HG03139 (cell line): ENCODE measurements around the gene PRF1.
"Not testable (repeated sequence)": the region's sequence is repeated elsewhere in the genome, so short reads cannot be mapped to it uniquely, and the experiment has no call there.

Source experiments
- ATAC-seq: cut with Tn5 transposase; IDR thresholded peaks from one replicate; pipeline ENCODE4 v1.9.1; 2021; ENCODE audit not compliant: unreplicated experiment

Gene PRF1

DNA sequence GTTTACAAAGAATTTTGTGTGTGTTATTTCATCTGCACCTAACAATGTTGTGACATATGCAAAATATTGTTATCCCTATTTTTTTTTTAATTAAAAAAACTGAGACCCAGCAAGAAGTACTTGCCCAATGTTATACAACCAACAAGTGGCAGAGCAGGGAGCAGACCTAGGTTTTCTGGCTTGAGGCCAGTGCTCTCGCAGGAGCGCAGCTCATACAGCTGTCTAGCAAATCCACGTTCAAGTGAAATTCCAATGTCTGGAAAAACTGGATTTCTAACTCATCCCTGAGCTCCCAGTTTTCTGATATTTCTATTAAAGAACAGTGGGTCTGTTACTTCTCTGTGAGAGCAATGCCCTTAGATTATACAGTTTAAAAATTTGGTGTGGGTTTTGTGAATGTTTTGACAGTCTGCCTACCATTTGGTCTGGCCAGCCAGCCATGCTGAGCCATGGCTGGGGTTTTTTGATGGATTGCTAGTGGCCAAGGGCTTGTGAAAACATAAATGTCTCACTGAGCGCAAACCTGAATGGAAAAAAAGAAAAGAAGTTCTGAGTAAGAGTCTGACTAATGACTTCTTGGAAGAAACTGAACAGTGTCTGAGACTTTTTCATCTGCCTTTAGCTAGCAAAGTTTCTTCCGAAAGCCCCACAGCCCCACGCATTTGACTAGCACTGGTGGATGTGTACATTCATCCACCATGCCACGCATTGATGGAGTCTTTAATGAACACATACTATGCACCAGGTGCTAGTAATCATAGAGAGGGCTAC is 15.4 kb upstream of the PRF1 start:
- ATAC-seq, result no peak

DNA sequence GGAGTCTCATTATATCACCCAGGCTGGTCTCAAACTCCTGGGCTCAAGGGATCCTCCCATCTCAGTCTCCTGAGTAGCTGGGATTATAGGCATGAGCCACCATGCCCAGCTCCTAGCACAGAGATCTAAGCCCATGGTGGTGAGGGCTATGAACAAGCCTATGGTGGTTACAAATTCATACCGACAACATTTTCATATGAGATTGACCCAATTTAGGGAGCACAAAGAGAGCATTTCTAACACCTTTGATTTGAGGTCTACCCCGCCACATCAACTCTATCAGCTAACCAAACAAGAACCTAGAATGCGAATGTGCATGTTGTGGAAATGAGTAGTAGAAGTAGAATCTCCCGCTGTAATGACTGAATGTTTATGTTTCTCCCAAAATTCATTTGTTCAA is 14.2 kb upstream of the PRF1 start:
- no peak for ATAC-seq

DNA sequence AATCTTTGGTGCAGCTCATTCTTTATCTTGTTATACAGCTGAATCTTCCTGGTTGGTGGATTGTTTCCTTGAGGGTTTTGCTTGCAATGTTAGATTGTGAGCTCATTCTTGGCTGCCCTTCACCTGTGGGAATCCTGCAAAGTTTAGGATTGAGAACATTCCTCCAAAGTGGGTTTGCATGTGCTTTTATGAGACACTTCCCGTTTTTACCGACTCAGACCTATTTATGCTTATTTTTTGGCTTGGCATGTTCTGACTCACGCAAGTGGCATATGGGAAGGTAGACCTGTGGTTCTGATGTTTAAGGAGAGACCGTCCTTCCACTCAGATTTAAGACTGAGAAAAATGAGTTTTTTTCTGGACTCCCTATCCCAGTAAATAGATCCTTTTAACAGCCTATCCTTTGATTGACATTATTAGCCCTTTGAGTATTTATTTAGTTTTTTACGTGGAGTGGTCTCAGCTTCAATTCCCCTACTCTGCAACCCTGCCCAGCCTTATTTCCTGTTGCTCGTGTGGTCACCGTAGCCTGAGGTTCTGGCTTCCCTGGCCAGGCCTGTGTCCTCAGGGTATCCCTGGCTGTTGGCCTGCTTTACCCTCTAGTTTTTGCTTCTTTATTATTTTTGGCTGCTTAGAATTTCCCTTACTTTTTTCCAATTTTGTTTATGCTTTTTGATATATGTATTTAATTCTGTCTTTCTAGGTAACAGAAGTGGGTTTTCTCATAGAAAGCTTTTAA is 13.4 kb upstream of the PRF1 start:
- ATAC-seq, result no peak

DNA sequence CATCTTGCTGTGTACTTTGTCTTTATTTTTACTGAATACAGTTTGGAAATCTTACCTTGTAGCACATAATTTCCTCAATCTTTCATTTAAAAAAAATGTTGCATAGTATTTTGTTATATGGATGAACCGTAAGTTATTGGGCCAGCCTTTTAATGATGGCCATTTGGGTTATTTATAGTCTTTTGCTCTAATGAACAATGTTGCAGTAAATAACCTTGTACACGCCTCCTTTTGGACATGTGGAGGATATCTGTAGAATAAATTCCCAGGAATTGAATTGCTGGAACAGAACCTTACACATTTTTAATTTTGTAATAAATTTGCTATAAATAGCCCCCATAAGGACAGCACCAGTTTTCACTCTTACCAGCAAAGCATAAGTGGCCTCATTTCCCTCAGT is 12.7 kb upstream of the PRF1 start:
- no peak for ATAC-seq

DNA sequence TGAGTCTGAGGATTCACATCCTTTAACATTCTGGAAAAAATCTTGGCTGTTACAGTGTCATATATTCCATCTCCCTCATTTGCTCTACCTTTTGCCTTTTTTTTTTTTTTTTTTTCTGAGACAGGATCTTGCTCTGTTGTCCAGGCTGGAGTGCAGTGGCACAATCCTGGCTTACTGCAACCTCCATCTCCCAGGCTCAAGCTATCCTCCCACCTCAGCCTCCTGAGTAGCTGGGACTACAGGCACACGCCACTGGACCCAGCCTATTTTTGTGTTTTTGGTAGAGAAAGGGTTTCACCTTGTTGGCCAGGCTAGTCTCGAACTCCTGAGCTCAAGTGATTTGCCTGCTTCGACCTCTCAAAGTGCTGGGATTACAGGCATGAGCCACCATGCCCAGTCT is 11.8 kb upstream of the PRF1 start:
- ATAC-seq, result not testable (repeated sequence)

DNA sequence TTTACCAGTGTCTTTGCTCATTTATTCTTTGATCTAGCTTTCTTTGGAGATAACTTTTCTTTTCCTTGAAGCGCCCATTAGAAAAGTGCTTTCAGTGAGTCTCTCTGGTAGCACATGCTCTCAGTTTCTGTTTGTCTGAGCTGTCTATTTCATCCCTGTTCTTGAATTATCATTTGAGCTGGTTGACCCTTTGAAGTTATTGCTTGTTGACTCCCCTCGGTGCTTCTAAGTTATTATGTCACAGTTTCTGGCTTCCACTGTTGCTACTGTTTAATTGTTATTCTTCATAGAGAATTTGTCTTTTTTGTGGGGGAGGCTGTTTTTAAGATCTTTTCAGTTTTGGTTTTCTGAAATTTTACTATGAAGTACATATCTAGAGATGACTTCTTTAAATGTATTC is 11.4 kb upstream of the PRF1 start:
- no peak for ATAC-seq

DNA sequence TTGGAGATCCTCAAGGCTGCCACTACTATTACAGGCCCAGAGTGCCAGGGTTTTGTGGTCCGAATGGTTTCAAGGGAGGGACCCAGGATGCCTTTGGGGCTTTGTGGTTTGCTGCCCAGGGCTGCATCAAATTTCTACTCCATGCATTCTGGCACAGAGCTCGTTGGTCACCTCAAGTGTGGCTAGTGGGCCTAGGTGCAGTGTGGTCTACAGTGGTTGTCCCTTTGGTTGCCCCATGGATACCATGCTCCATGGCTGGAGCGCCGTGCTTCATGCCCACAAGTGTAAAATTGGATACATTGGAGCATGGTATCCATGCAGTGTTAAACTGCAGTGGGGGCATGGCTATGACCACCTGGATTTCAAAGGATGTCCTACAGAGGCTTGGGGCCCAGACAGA is 5.4 kb upstream of the PRF1 start:
- no peak for ATAC-seq

DNA sequence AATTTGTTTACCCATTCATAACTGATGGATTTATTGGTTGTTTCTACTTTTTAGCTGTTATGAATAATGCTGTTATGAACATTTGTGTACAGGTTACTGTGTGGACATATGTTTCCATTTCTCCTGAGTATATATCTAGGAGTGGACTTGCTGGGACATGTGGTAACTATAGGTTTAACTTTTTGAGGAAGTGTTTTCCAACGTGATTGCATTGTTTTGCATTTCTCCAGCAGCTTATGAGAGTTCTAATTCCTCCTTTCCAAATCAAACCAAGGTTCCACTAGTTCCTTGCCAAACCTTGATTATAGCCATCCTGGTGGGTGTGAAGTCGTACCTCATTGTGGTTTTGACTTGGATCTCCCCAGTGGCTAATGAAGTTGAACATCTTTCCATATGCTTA is 2.6 kb upstream of the PRF1 start:
- no peak for ATAC-seq

DNA sequence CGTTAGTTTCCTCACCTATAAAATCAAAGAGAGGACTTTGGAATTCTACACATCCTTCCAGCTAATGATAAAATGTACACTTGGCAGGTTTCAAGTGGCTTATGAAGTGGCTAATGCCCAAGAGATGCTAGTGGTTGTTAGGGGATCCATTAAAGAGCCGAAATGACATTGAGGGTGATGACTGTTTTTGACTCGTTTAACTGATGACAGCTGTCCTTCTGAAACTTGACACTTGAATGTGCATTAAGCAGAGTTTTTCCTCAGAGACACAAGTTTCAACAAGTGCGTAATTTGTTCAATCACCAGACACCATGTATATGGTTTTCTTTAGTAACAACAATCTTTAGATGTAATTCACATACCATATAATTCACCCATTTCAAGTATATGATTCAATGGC is 1.6 kb upstream of the PRF1 start:
- no peak for ATAC-seq

DNA sequence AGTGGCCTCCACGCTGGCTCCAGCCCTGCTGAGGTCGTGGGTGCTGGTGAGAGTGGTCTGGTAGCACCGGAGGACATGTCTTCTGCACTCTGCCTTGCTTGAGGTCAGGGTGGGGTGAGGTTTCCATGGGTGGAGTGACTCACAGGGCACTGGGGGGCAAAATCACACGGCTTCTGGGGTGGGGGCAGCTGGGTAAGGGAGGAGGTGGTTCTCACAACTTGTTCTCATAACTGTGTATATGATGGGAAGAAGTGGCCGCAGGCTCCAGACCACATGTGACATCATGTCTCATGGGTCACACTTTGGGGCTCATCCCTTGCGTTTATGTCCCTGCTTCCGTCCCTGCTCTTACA is 884 bp upstream of the PRF1 start:
- no peak for ATAC-seq

DNA sequence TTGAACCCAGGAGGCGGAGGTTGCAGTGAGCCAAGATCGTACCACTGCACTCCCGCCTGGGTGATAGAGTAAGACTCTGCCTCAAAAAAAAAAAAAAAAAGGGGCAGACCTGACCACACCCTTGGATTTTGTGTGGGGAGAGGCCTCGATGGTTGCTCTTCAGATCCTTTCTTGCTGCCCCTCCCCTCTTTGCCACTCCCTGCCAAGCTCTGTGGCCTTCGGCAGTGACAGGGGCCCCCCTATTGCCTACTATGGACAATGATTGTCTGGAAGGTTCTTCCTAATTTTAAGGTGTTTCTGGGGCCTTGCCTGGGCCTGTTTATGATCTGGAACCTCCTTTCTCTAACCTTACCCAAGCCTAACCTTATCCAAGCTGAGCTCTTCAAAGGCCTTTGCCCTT is 795 bp downstream of the PRF1 start:
- ATAC-seq, result no peak

DNA sequence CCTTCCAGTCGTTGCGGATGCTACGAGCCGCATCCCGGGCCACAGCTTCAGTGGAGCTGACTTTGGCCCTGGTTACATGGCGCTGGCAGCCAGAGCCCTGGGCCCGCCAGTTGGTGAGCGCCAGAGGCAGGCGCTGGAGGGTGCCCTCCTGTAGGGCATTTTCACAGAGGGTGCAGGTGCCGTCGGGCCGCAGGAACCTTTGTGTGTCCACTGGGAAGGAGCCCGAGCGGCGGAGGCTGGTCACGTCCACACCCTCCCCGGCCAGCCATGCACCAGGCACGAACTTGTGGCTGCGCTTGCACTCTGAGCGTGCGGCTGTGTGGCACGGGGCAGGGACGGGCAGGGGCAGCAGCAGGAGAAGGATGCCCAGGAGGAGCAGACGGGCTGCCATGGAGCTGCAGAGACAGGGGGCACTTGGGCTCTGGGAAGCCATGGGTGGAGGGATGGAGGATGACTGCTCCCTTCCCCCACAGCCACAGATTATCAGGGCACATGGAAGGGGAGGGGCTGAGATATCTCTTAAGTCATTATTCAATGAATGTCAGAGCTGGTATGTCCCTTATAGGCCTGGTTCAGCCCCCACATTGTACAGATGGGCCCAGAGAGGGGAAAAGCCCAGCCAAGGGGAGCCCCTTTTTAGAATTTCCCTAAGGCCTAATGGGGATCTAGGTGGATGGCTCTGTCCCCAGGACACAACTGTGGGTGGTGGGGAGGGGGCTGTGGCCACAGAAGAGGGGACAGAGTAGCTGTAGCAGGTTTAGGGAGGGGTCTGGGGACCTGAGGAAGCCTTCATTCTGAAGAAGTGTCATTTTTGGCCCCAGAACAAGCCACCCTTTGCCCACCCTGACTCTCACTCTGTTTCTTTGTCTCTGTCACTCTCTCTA is 1.8 kb downstream of the PRF1 start:
- no peak for ATAC-seq

DNA sequence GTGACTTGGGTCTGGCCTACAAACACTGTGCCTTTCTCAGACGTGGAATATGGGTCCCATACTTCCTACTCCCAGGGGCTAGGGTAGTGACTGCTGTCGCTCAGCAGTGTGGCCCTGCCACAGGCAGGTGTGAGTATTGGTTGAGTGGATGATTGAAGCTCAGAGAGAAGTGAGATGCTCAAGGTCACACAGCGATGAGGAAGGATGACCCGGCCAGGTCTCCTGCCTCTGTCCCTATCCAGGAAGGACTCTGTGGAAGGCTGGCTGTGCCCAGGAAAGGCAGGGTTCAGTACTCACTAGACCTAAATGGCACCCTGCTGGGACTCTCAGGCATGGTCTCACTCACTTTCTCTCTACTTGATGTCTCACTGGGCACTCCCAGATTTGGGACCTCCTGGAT is 2.8 kb downstream of the PRF1 start:
- no peak for ATAC-seq

DNA sequence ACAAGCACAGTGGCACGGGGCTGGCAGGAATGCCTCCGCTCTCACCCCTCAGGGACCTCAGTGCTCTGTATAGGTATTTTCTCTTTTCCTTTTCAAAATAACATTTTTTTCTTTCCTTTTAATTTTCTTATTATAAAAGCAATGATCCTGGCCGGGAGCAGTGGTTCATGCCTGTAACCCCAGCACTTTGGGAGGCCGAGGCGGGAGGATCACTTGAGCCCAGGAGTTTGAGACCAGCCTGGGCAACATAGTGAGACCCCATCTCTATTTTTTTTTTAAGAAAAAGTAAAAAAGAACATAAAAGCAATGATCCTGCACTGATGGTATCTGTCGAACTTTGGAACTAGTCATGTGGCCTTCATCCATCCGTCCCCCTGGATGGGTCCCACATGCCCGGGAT is 3.2 kb downstream of the PRF1 start:
- no peak for ATAC-seq

DNA sequence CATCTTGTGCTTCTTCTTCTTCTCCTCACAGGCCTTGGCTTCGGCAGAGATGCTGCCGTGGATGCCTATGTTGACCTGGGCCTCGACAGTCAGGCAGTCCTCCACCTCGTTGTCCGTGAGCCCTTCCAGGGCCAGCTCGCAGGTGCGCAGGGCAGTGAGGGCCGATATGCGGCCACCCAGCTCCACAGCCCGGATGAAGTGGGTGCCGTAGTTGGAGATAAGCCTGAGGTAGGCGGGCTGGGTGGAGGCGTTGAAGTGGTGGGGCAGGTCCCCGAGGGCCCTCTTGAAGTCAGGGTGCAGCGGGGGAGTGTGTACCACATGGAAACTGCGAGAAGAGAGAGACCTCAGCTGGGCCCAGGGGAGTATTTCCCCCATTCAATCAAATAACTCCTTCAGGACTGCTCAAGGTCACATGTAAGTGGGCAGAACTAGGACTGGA is 3.7 kb downstream of the PRF1 start:
- ATAC-seq, result no peak

DNA sequence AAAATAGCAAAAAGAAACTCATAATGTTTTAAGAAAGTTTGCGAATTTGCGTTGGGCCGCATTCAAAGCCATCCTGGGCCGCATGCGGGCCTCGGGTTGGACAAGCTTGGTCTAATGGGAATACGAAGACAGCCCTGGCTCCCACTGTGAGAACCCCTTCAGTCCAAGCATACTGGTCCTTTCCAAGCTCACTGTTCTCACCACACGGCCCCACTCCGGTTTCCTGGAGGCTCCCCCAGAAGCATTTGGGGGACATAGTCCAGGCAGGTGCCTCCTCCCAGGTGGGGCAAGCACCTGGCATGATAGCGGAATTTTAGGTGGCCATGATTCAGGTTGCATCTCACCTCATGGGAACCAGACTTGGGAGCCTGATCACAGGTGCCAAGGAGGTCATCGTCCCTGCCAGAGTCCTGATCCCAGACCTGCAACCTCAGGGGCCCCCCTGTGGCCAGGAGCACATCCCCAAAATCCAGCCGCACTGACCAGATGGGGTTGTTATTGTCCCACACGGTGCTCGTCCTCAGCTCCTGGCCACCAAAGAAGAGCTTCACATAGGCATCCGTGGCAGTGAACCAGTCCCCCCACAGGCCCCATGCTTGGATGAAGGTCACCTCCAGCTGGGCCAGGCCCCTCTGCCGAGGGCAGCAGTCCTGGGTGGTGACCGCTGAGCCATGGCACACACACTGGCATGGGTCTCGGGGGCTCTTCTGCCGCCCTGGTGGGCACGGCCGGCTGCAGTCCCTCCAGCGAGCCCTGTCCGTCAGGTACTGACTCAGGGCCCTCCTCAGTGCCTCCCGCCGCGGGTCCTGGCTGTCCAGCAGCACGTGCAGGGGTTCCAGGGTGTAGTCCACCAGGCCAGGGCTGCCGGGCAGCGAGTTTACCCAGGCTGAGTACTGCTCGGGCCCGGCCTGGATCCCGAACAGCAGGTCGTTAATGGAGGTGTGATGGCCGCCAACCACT is 4.4 kb downstream of the PRF1 start:
- no peak for ATAC-seq

DNA sequence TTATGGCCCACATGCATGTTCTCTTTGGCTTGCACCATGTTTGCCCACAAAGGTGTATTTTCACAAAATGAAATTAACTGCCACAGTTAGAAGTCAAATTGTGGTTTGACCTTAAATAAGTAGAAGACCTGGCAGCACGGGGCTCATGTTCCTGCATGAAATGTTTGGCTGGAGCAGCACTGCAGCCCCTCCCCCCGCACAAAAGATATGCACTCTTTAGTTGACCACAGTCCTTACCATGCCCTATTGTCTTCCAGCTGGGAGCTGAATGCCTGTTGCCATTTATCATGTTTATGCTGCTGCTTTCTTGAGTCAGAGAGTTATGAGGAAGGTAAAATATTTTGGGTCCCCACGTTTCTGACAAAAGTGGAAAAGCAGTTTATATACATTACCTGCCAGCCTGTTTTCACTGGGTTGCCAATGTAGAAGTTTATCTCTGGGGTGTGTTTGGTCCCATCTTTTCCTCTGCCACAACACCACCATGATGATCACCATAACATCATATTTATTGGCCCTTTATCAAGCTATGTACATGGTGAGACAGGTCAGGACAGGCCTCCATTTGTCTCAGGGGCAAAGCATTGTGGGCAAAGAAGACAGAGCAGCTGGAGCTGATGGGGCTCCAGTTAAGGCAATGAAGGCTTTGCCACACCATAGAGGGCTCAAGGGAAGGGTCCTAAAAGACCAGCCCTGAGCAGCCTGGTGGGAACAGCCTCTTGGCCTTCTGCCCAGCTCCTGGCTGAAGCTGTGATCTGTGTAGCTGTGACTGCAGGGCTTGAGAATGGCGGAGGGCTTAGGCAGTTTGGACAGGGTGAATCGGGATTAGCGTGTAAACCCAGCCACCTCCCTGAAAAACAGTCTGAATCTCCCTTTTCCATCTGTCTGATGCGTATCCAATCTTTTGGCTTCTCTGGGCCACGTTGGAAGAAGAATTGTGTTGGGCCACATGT is 5.4 kb downstream of the PRF1 start:
- no peak for ATAC-seq

DNA sequence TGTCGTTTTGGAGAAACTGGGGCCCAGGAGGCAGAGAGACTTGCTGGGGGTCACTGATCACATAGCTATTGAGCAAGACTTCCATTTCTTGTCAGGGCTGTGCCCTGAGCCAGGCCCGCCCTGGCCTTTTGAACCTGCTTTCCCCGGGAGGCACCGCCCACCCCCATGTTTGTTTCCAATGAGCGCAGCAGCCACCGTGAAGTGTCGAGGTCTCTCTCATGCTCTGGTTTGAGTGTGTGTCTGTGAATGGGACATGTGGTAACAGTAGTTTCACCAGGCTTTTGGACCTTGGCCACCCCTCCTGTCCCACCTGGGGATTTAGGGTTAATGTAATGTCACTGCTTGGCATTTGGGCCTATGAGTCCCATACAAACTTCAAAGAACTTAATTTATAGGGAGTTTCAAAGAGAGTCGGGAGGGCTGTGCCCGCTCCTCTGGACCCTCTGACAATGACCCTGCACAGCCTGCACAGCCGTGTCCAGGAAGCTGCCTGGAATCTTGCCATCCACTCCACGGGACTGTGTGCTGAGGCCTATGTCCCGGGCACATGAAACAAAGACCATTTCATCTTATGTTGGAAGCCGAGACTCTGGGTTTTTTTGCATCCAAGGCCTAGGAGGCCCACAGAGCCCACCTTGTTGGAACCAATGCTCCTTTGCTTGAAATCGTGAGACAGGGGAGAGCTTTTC is 6.3 kb downstream of the PRF1 start:
- no peak for ATAC-seq

DNA sequence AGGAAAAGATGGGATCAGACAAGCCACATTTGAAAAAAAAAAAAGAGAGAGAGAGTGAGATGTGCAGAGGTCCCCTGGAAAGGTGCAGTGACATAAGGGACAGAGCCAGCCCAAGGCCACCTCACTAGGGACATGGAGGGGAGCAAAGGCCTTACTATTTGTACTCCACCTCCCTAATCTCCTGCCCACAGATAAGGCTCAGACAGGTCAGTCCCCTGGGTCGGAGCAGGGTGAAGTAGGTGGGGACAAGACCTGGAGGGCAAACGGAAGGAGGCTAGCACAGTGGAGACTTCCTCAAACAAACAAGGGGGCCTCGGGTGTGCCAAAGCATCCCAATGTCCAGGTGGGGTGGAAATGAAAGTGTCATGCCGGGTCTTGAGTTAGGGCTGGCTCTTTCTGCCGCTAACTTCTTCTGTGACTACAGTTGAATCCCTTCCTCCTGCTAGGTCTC is 7.0 kb downstream of the PRF1 start:
- no peak for ATAC-seq
